Measurements from ENCODE around the gene GXYLT2.
"Not testable (repeated sequence)": the region's sequence is repeated elsewhere in the genome, so short reads cannot be mapped to it uniquely, and the experiment has no call there.

The GXYLT2 gene

DNA sequence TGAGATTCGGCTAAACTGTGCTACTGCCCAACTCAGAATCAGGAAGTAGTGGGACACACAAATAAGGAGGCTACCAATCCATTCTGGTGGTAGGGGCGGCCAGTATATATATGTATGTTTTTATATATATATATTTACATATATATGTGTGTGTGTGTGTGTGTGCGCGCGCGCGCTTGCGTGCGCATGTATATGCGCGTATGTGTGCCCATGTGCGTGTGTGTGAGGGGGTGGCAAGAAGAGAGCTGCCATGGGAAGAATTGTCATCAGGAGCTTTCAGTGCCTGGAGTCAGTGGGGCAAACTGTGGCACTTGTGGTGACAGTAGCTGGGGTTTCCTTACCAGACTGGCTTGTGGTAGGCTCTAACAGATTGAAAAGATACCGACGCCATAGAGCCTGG lies 26.5 kb downstream of the GXYLT2 start:
- H3K36me3 ChIP-seq (ENCODE audit: control insufficient read depth in 4 of 4, insufficient read depth in 4 of 4, low read length in 3 of 4) = no peaks in the 10 kb centered on the region
- H3K4me1 ChIP-seq (ENCODE audit: control extremely low read depth in 1 of 4, control insufficient read depth in 4 of 4, insufficient read depth in 4 of 4, low read length in 3 of 4) = no peaks in the 10 kb centered on the region
- ChIA-PET POLR2A (no interaction called here), CTCF (interaction anchor here (0.6 to 1.4 kb wide), 2 partner anchors 91 to 143 kb away, joined by 3 to 5 read pairs; no protein-coding TSS in a partner anchor)
- H3K9me3 ChIP-seq (ENCODE audit: control extremely low read depth in 1 of 5, control insufficient read depth in 4 of 5, insufficient read depth in 2 of 5, low read depth in 1 of 5, low read length in 4 of 5) = no peaks in the 10 kb centered on the region
- H3K27me3 ChIP-seq (replicated peaks in 2 of 5; ENCODE audit: control insufficient read depth in 4 of 5, insufficient read depth in 5 of 5, low read length in 4 of 5) = no peaks in the 10 kb centered on the region
- no peak overlapping the region for H3K27ac ChIP-seq (ENCODE audit: insufficient read depth in 1 of 2, low read depth in 1 of 2, low read length in 2 of 2, poor library complexity in 1 of 2, severe bottlenecking in 2 of 2)
- peak in 1 of 3 donors; percentile 15 for DNase-seq
- H3K4me3 ChIP-seq (ENCODE audit: control insufficient read depth in 1 of 7, extremely low read depth in 1 of 7, insufficient read depth in 4 of 7, low read depth in 2 of 7, low read length in 6 of 7) = no peak overlapping the region
- 98% methylated on average over 7 of the region's 14 CpGs for WGBS (ENCODE audit: insufficient coverage)

DNA sequence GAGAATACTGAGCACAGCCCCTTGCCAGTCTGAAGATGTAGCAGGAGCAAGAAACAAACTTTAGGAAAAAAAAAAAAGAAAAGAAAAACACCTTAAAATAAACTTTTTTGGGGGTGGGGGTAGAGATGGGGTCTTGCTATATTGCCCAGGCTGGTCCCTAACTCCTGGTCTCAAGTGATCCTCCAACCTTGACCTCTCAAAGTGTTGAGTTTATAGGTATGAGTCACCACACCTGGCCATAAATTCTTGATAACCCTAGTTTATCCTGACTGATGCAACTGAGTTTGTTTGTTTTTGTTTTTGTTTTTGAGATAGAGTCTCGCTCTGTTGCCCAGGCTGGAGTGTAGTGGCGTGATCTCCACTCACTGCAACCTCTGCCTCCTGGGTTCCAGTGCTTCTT lies 28.4 kb downstream of the GXYLT2 start:
- DNase-seq = no peak
- H3K36me3 ChIP-seq (ENCODE audit: control insufficient read depth in 4 of 4, insufficient read depth in 4 of 4, low read length in 3 of 4) = no peaks in the 10 kb centered on the region
- H3K4me3 ChIP-seq (ENCODE audit: control insufficient read depth in 1 of 7, extremely low read depth in 1 of 7, insufficient read depth in 4 of 7, low read depth in 2 of 7, low read length in 6 of 7) = no peak overlapping the region
- no peak overlapping the region for H3K27ac ChIP-seq (ENCODE audit: insufficient read depth in 1 of 2, low read depth in 1 of 2, low read length in 2 of 2, poor library complexity in 1 of 2, severe bottlenecking in 2 of 2)
- no peaks in the 10 kb centered on the region for H3K4me1 ChIP-seq (ENCODE audit: control extremely low read depth in 1 of 4, control insufficient read depth in 4 of 4, insufficient read depth in 4 of 4, low read length in 3 of 4)
- H3K9me3 ChIP-seq (ENCODE audit: control extremely low read depth in 1 of 5, control insufficient read depth in 4 of 5, insufficient read depth in 2 of 5, low read depth in 1 of 5, low read length in 4 of 5) = no peaks in the 10 kb centered on the region
- CTCF ChIA-PET = no interaction called here
- WGBS (ENCODE audit: insufficient coverage) = 93% methylated on average over 2 of the region's 2 CpGs
- POLR2A ChIA-PET = no interaction called here
- H3K27me3 ChIP-seq (replicated peaks in 2 of 5; ENCODE audit: control insufficient read depth in 4 of 5, insufficient read depth in 5 of 5, low read length in 4 of 5) = no peaks in the 10 kb centered on the region

DNA sequence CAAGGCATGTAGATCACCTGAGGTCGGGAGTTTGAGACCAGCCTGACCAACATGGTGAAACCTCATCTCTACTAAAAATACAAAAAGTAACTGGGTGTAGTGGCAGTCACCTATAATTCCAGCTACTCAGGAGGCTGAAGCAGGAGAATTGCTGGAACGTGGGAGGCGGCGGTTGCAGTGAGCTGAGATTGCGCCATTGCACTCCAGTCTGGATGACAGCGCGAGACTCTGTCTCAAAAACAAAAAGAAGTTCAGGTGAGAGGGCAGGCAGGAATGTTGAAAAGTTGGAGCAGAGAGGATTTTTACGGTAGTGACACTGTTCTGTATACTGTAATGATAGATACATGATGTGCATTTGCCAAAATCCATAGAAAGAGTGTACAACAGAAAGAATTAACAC lies 31.7 kb downstream of the GXYLT2 start:
- Histone ChIP-seq H3K4me3 (ENCODE audit: control insufficient read depth in 1 of 7, extremely low read depth in 1 of 7, insufficient read depth in 4 of 7, low read depth in 2 of 7, low read length in 6 of 7) (no peak overlapping the region), H3K36me3 (ENCODE audit: control insufficient read depth in 4 of 4, insufficient read depth in 4 of 4, low read length in 3 of 4) (no peaks in the 10 kb centered on the region), H3K27me3 (replicated peaks in 2 of 5; ENCODE audit: control insufficient read depth in 4 of 5, insufficient read depth in 5 of 5, low read length in 4 of 5) (no peaks in the 10 kb centered on the region), H3K9me3 (ENCODE audit: control extremely low read depth in 1 of 5, control insufficient read depth in 4 of 5, insufficient read depth in 2 of 5, low read depth in 1 of 5, low read length in 4 of 5) (no peaks in the 10 kb centered on the region), H3K4me1 (ENCODE audit: control extremely low read depth in 1 of 4, control insufficient read depth in 4 of 4, insufficient read depth in 4 of 4, low read length in 3 of 4) (no peaks in the 10 kb centered on the region), H3K27ac (ENCODE audit: insufficient read depth in 1 of 2, low read depth in 1 of 2, low read length in 2 of 2, poor library complexity in 1 of 2, severe bottlenecking in 2 of 2) (no peak overlapping the region)
- POLR2A ChIA-PET = no interaction called here
- no peak for DNase-seq
- 95% methylated on average over 7 of the region's 8 CpGs for WGBS (ENCODE audit: insufficient coverage)
- CTCF ChIA-PET = interaction anchor here (1.1 kb wide), 1 partner anchor 35 kb away, joined by 3 read pairs; no protein-coding TSS in a partner anchor

DNA sequence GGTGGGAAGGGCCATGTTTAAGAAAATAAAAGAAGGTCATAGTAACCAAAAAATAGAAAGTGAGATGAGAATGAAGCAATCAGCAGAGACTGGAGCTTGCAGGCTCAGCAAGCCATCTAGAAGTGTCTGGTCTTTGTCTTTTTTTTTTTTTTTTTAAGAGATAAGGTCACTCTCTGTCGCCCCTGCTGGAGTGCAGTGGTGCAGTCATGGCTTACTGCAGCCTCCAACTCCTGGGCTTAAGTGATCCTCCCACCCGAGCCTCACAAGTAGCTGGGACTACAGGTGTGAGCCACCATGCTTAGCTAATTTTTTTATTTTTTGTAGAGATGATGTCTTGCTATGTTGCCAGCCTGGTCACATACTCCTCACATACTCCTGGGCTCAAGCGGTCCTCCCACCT lies 36.2 kb downstream of the GXYLT2 start:
- ChIA-PET CTCF (interaction anchor here (1.6 kb wide), 1 partner anchor 40 kb away, joined by 3 read pairs; no protein-coding TSS in a partner anchor), POLR2A (no interaction called here)
- no peak overlapping the region for H3K4me3 ChIP-seq (ENCODE audit: control insufficient read depth in 1 of 7, extremely low read depth in 1 of 7, insufficient read depth in 4 of 7, low read depth in 2 of 7, low read length in 6 of 7)
- DNase-seq = peak in 2 of 3 donors; percentile 6 to 19
- H3K27ac ChIP-seq (ENCODE audit: insufficient read depth in 1 of 2, low read depth in 1 of 2, low read length in 2 of 2, poor library complexity in 1 of 2, severe bottlenecking in 2 of 2) = no peak overlapping the region
- H3K27me3 ChIP-seq (replicated peaks in 2 of 5; ENCODE audit: control insufficient read depth in 4 of 5, insufficient read depth in 5 of 5, low read length in 4 of 5) = peaks cover 0 to 4% (median 0%) of the 10 kb centered on the region in 5 experiments
- WGBS (ENCODE audit: insufficient coverage) = 100% methylated on average over 2 of the region's 3 CpGs
- H3K9me3 ChIP-seq (ENCODE audit: control extremely low read depth in 1 of 5, control insufficient read depth in 4 of 5, insufficient read depth in 2 of 5, low read depth in 1 of 5, low read length in 4 of 5) = peaks cover 0 to 6% (median 5%) of the 10 kb centered on the region in 5 experiments
- no peaks in the 10 kb centered on the region for H3K4me1 ChIP-seq (ENCODE audit: control extremely low read depth in 1 of 4, control insufficient read depth in 4 of 4, insufficient read depth in 4 of 4, low read length in 3 of 4)
- H3K36me3 ChIP-seq (ENCODE audit: control insufficient read depth in 4 of 4, insufficient read depth in 4 of 4, low read length in 3 of 4) = no peaks in the 10 kb centered on the region

DNA sequence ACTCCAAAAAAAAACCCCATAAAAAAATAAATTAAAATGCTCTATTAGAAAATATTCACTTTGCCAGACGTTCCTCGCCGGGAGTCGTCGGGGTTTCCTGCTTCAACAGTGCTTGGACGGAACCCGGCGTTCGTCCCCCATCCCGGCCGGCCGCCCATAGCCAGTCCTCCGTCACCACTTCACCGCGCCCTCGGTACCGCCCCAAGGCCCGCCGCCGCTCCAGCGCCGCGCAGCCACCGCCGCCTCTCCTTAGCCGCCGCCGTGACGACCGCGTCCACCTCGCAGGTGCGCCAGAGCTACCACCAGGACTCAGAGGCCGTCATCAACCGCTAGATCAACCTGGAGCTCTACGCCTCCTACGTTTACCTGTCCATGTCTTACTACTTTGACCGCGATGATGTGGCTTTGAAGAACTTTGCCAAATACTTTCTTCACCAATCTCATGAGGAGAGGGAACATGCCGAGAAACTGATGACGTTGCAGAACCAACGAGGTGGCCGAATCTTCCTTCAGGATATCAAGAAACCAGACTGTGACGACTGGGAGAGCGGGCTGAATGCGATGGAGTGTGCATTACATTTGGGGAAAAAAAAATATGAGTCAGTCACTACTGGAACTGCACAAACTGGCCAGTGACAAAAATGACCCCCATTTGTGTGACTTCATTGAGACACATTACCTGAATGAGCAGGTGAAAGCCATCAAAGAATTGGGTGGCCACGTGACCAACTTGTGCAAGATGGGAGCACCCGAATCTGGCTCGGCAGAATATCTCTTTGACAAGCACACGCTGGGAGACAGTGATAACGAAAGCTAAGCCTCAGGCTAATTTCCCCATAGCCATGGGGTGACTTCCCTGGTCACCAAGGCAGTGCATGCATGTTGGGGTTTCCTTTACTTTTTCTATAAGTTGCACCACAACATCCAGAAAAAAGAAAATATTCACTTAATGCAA lies 41.2 kb downstream of the GXYLT2 start:
- CTCF ChIA-PET = interaction anchor here (1.0 to 2.2 kb wide), 3 partner anchors 8 to 153 kb away, joined by 3 to 5 read pairs (median 4); no protein-coding TSS in a partner anchor

DNA sequence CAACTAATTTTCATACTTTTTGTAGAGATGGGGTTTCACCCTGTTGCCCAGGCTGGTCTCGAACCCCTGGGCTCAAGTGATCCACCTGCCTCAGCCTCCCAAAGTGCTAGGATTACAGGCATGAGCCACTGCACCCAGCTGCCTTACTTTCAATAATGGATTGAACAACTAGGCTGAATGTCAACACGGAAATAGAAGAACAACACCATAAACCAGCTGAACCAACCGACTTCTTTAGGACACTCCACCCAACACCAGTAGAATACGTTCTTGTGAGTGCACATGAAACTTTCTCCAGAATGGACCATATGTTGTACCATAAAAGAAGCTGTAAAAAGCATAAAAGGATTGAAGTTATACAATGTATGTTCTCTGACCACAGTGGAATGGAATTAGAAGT lies 42.9 kb downstream of the GXYLT2 start:
- Histone ChIP-seq H3K9me3 (ENCODE audit: control extremely low read depth in 1 of 5, control insufficient read depth in 4 of 5, insufficient read depth in 2 of 5, low read depth in 1 of 5, low read length in 4 of 5) (peaks cover 0 to 6% (median 5%) of the 10 kb centered on the region in 5 experiments), H3K4me3 (ENCODE audit: control insufficient read depth in 1 of 7, extremely low read depth in 1 of 7, insufficient read depth in 4 of 7, low read depth in 2 of 7, low read length in 6 of 7) (no peak overlapping the region), H3K27me3 (replicated peaks in 2 of 5; ENCODE audit: control insufficient read depth in 4 of 5, insufficient read depth in 5 of 5, low read length in 4 of 5) (peaks cover 0 to 4% (median 0%) of the 10 kb centered on the region in 5 experiments), H3K36me3 (ENCODE audit: control insufficient read depth in 4 of 4, insufficient read depth in 4 of 4, low read length in 3 of 4) (no peaks in the 10 kb centered on the region), H3K4me1 (ENCODE audit: control extremely low read depth in 1 of 4, control insufficient read depth in 4 of 4, insufficient read depth in 4 of 4, low read length in 3 of 4) (no peaks in the 10 kb centered on the region), H3K27ac (ENCODE audit: insufficient read depth in 1 of 2, low read depth in 1 of 2, low read length in 2 of 2, poor library complexity in 1 of 2, severe bottlenecking in 2 of 2) (no peak overlapping the region)
- DNase-seq = no peak
- CTCF ChIA-PET = interaction anchor here (1.1 kb wide), 1 partner anchor 79 kb away, joined by 3 read pairs; no protein-coding TSS in a partner anchor
- POLR2A ChIA-PET = interaction anchor here (0.7 kb wide), 1 partner anchor 1126 kb away, joined by 3 read pairs; no protein-coding TSS in a partner anchor
- WGBS (ENCODE audit: insufficient coverage) = 100% methylated on average over 1 of the region's 4 CpGs

More for the DNA sequence above, 41.2 kb downstream of the GXYLT2 start:
- not testable (repeated sequence) for H3K4me1 ChIP-seq (ENCODE audit: control extremely low read depth in 1 of 4, control insufficient read depth in 4 of 4, insufficient read depth in 4 of 4, low read length in 3 of 4); H3K27ac ChIP-seq (ENCODE audit: insufficient read depth in 1 of 2, low read depth in 1 of 2, low read length in 2 of 2, poor library complexity in 1 of 2, severe bottlenecking in 2 of 2); H3K27me3 ChIP-seq (replicated peaks in 2 of 5; ENCODE audit: control insufficient read depth in 4 of 5, insufficient read depth in 5 of 5, low read length in 4 of 5); DNase-seq; H3K4me3 ChIP-seq (ENCODE audit: control insufficient read depth in 1 of 7, extremely low read depth in 1 of 7, insufficient read depth in 4 of 7, low read depth in 2 of 7, low read length in 6 of 7); H3K36me3 ChIP-seq (ENCODE audit: control insufficient read depth in 4 of 4, insufficient read depth in 4 of 4, low read length in 3 of 4); H3K9me3 ChIP-seq (ENCODE audit: control extremely low read depth in 1 of 5, control insufficient read depth in 4 of 5, insufficient read depth in 2 of 5, low read depth in 1 of 5, low read length in 4 of 5)
- POLR2A ChIA-PET = interaction anchor here (0.6 kb wide), 1 partner anchor 127 kb away, joined by 3 read pairs; no protein-coding TSS in a partner anchor
- WGBS (ENCODE audit: insufficient coverage) = 79% methylated on average over 40 of the region's 51 CpGs

DNA sequence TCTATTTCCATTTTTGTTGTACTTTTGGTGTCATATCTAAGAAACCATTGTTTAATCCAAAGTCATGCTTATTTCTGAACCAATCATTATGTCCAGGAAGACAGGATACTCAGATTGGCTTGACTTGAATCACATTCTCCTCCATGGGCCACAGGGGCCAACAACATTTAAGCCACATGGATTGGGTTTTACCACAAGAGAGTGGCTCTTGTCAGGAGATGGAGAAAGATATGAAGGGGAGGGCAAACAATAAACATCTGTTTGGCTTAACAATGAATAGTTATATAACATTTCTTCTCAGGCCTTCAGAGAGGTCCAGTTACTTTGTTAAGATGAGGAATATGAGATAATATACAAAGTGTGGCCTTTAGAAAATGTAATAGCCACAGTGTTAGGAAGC lies 44.6 kb downstream of the GXYLT2 start:
- ChIA-PET CTCF (no interaction called here), POLR2A (no interaction called here)
- H3K27me3 ChIP-seq (replicated peaks in 2 of 5; ENCODE audit: control insufficient read depth in 4 of 5, insufficient read depth in 5 of 5, low read length in 4 of 5) = peaks cover 0 to 4% (median 0%) of the 10 kb centered on the region in 5 experiments
- no peaks in the 10 kb centered on the region for H3K4me1 ChIP-seq (ENCODE audit: control extremely low read depth in 1 of 4, control insufficient read depth in 4 of 4, insufficient read depth in 4 of 4, low read length in 3 of 4)
- H3K4me3 ChIP-seq (ENCODE audit: control insufficient read depth in 1 of 7, extremely low read depth in 1 of 7, insufficient read depth in 4 of 7, low read depth in 2 of 7, low read length in 6 of 7) = no peak overlapping the region
- no peak for DNase-seq
- H3K27ac ChIP-seq (ENCODE audit: insufficient read depth in 1 of 2, low read depth in 1 of 2, low read length in 2 of 2, poor library complexity in 1 of 2, severe bottlenecking in 2 of 2) = no peak overlapping the region
- H3K36me3 ChIP-seq (ENCODE audit: control insufficient read depth in 4 of 4, insufficient read depth in 4 of 4, low read length in 3 of 4) = no peaks in the 10 kb centered on the region
- peaks cover 0 to 6% (median 5%) of the 10 kb centered on the region in 5 experiments for H3K9me3 ChIP-seq (ENCODE audit: control extremely low read depth in 1 of 5, control insufficient read depth in 4 of 5, insufficient read depth in 2 of 5, low read depth in 1 of 5, low read length in 4 of 5)
